NT2/D1 (cell line): ENCODE data around the gene HAGH.

Experiments
- YY1 ChIP-seq: IDR thresholded peaks from 2 replicates; pipeline ENCODE4 v1.6.1; 2011; ENCODE audit not compliant: insufficient read length, insufficient read depth
- ZNF274 ChIP-seq: IDR thresholded peaks from 2 replicates; pipeline ENCODE4 v1.6.1; 2011; ENCODE audit warnings: mild to moderate bottlenecking, low read depth, low read length

- TF ChIP-seq YY1 (peak; percentile 61), ZNF274 (no peak)
Measured at GRCh38 chr16:1772908-1773702, 53.5 kb downstream of the HAGH start, which contains the start of gene MRPS34.
